GM10266 (cell line): ENCODE data around the gene RNASE7.
A peak's percentile ranks its signal among the peaks of the same experiment; 100 is the strongest.

Experiments used
- DNase-seq: peaks from one replicate; pipeline ENCODE4 v3.0.0; 2012; ENCODE audit errors: extremely low spot score
- TF ChIP-seq, protein P1 (sequence below): IDR thresholded peaks from 2 replicates; pipeline ENCODE4 v1.5.1; 2012; ENCODE audit warnings: mild to moderate bottlenecking, low read depth; ENCODE audit not compliant: control insufficient read depth, insufficient read depth; ENCODE audit errors: missing control alignments

RNASE7 gene

DNA sequence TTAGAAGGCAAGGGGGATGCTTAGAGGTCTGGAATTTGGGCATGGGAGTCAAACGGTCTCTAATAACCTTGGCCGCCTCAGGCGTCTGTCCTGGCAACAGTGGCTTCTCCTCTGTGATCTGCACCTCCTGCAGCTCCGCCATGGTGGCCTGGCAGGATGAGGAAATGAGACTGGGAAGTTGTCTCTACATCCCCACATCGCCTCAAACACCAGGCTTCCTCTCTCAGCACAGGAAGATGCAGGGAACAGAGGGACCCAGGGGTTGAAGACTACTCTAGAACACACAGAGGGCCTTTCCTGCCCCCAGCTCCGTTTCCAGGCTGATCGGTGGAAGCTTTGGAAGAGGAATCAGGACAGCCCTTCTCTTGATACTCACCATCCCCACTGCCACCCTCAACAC lies 19.0 kb upstream of the RNASE7 start:
- TF ChIP-seq, protein P1, sequence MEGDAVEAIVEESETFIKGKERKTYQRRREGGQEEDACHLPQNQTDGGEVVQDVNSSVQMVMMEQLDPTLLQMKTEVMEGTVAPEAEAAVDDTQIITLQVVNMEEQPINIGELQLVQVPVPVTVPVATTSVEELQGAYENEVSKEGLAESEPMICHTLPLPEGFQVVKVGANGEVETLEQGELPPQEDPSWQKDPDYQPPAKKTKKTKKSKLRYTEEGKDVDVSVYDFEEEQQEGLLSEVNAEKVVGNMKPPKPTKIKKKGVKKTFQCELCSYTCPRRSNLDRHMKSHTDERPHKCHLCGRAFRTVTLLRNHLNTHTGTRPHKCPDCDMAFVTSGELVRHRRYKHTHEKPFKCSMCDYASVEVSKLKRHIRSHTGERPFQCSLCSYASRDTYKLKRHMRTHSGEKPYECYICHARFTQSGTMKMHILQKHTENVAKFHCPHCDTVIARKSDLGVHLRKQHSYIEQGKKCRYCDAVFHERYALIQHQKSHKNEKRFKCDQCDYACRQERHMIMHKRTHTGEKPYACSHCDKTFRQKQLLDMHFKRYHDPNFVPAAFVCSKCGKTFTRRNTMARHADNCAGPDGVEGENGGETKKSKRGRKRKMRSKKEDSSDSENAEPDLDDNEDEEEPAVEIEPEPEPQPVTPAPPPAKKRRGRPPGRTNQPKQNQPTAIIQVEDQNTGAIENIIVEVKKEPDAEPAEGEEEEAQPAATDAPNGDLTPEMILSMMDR, result no peak
- no peak for DNase-seq

DNA sequence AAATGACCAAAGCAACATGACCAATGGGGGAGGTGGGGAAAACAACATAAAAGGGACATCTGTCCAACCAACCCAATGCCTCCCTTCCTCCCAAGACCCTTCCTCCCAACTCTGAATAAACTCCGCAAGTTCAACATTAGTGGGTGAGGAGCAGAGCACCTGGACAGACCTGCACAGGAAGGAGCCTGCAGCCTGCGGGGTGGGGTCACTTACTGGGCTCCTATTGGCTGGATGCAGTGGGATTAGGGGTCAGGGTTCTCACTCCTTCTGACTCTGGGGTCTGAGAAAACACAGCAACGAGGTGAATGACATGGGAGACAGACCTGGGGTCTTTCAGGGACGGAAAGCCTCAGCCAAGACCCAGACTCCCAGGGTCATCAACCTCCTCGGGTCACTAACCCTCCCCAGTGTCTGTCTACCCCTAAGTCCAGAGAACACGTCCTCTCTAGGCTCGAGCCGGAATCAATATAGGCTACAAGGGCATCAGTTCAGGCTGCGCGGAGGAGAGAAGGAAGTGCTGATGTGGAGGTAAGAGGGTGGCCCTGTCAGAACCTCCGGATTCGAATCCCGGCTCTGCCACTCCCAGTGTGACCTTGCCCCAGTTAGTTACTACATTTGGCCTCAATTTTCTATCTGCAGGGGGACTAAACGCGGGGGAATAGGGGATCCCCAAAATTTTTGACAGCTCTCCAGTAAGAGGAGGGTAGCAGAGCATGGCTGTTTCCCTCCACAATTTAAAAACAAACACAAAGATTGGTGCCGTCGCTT lies 18.2 kb upstream of the RNASE7 start:
- TF ChIP-seq, protein P1, result no peak
- DNase-seq, result no peak

GRCh38 chr14:21024585-21025370 lies 17.4 kb upstream of the RNASE7 start, which contains the start of gene NDRG2:
NDRG2 (minus strand) TSS chr14:21025061; CDS start chr14:21023315, 1,746 bp downstream.
- DNase-seq, result peak; percentile 75
- TF ChIP-seq, protein P1, result no peak

DNA sequence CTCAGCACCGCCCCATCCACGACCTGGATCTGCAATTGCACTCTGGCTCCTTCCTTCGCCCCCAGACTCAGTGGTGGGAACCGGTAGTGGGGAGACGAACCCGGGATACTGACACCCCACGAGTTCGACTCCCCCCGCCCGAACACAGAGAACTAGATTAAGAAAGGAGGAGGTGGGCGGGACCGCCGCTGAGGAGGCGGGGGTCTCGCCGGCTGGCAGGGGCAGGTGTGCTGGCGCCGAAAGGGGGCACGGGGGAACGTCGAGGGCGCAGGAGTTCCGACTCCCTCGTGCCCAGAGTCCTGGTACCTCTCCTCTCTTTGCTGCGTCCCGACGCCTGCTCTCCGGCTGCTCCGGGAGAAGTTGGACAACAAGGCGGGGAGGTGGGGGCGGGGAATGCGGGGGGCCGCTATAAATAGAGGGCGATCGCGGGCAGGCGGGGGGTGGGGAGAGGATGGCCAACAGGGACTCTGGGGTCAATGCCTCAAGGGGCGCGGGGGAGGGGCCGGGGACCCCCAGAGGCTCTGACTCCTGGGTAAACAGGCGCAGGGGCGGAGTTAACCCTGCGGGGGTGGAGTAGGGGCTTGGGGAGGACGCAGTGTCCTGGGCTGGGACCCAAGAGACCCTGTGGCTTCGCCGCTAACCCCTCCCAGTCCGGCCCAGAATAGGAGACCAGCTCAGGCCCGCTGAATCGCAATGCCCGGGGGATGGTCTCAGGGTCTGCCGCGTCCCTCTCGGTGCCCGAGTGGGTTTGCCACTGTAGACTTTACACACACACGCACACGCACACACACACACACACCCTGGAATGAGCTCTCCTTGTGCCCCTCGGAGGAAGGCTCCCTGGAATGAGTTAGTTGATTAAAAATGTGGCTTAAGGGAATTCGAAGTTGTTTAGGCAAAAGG lies 16.5 kb upstream of the RNASE7 start:
- TF ChIP-seq, protein P1, result no peak
- no peak for DNase-seq

- no peak for DNase-seq
Observed at GRCh38 chr14:21026274-21026987, 15.7 kb upstream of the RNASE7 start.

GRCh38 chr14:21026988-21027315 lies 15.2 kb upstream of the RNASE7 start:
- DNase-seq, result no peak
- TF ChIP-seq, protein P1, result no peak

More at GRCh38 chr14:21026274-21026987, 15.7 kb upstream of the RNASE7 start:
- TF ChIP-seq, protein P1, result no peak
